GM20000 (cell line): ENCODE data around the gene PLCH1.

ENCODE experiments used
- DNase-seq: peaks from one replicate; pipeline ENCODE4 v3.0.0; 2012; ENCODE audit warnings: low spot score
- TF ChIP-seq, protein P1 (sequence below): IDR thresholded peaks from 2 replicates; pipeline ENCODE4 v1.5.1; 2012; ENCODE audit warnings: mild to moderate bottlenecking, control low read depth; ENCODE audit errors: extremely low read depth, missing control alignments

The PLCH1 gene

DNA sequence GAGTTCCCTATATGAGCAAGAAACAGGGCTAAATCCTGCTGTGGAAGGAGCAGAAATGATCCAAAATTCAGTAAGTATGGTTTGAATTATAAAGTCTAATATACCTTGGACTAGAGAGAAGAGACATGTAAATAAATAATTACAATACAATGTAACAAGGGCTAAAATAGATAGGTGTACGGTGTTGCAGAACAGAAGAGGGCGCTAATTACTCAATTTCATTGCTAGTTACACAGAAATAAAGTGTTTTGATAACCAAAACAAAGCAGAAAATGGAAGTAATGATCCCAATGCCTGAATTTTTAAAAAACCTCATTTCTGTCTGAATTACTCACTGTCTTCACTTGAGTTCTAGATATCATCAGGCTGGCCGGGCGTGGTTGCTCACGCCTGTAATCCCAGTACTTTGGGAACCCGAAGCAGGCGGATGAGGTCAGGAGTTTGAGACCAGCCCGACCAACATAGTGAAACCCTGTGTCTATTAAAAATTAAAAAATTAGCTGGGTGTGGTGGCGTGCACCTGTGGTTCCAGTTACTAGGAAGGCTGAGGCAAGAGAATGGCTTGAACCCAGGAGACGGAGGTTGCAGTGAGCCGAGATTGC is 8.3 kb upstream of the PLCH1 start:
- TF ChIP-seq, protein P1, sequence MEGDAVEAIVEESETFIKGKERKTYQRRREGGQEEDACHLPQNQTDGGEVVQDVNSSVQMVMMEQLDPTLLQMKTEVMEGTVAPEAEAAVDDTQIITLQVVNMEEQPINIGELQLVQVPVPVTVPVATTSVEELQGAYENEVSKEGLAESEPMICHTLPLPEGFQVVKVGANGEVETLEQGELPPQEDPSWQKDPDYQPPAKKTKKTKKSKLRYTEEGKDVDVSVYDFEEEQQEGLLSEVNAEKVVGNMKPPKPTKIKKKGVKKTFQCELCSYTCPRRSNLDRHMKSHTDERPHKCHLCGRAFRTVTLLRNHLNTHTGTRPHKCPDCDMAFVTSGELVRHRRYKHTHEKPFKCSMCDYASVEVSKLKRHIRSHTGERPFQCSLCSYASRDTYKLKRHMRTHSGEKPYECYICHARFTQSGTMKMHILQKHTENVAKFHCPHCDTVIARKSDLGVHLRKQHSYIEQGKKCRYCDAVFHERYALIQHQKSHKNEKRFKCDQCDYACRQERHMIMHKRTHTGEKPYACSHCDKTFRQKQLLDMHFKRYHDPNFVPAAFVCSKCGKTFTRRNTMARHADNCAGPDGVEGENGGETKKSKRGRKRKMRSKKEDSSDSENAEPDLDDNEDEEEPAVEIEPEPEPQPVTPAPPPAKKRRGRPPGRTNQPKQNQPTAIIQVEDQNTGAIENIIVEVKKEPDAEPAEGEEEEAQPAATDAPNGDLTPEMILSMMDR, result peak; percentile 37
- no peak for DNase-seq

DNA sequence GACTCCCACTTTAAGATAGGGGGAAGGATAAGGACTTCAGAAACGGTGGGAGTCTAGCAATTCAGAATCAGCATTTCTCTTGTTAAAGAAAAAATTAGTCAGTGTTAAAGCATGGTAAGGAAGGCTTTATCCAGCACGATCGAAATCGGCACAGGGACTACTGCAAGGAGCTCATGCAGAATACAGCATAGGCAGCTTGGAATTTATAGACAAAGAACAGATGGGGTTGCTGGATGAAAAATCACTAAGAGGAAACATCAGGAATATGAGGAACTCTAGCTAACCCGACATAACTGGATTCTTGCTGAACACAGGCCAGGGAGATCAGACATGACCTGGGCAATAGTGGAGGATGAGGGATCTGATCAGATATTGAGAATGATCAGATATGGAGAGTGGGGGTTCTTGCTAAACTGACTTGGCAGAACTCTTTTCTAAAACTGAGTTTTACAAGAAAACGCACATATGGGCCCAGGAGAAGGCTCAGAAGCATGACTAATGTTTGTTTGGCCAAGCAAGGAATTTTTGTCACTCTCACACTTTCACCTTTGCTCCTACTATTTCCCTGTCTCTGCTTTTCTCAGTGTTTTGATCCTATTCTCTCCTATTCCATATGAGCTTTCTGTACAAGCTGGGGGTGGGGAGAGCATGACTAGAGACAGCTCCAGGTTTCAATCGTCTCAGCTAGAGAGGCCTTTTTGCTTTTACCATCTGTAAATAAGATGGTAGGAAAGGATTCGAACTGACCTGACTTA is 3.9 kb upstream of the PLCH1 start:
- DNase-seq, result no peak
- TF ChIP-seq, protein P1, result no peak

DNA sequence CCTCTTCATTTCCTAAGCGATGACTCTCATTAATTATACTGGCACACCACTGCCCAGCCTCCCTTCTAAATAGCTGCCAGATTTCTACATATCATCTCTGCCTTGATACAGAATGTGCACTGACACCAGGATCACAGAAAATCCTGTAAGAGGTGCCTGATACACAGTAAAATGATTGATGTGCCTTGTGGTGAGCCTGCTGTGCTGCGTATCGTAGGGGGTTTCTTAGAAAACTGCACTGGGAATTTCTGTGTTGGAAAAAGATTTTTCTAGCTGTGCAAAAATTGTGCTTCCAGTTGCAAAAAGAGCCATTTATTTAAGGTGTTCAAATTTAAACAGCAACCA is 3.0 kb upstream of the PLCH1 start:
- TF ChIP-seq, protein P1, result no peak

DNA sequence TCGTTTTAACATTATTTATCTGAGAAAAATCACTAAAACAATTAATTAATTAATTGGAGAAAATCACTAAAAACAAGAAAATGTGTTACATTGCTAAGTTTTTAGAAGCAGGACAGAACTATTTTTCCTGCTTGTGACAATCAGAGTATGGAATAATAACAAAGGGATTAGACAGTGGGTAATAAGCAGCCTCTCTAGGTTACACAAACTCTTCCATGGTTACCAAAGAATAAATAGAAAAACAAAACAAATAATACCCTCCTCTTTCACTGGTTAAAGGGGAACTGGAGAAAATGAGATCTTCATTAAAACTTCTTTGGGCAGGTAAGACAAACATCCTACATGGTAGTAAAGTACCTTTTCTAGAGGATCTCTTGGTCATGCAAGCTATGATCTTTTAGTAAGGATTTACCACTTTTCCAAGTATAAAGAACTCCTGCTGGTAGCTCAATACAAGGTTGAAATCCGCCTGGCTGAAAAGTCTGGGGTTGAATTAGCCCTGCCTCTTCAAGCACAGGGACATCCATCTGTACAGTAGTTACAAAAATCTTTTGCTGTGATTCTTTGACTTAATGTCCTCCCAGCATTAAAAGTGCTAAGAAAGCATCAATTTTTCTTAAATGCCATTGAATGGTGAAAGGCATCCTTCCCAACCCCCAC is 2.5 kb upstream of the PLCH1 start:
- TF ChIP-seq, protein P1, result no peak
- no peak for DNase-seq

More for the DNA sequence above, 3.0 kb upstream of the PLCH1 start:
- no peak for DNase-seq

DNA sequence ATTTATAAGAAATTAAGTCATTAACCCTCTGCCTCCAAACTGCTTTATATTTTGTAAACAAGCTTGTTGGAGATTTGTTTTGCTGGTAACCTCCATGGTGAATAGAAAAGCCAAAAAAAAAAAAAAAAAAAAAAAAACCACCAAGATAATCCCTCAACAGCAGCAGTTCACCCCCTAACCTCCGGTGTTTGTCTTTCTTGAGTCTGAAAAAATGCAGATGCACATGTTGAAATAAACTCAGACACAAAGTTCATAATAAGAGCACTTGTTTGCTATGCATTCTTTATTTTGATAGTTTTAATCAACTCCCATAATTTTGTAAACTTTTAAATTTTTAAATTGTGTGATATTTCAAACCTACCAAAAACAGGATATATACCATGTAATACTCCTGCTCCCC is 1.8 kb upstream of the PLCH1 start:
- DNase-seq, result no peak
- TF ChIP-seq, protein P1, result no peak

DNA sequence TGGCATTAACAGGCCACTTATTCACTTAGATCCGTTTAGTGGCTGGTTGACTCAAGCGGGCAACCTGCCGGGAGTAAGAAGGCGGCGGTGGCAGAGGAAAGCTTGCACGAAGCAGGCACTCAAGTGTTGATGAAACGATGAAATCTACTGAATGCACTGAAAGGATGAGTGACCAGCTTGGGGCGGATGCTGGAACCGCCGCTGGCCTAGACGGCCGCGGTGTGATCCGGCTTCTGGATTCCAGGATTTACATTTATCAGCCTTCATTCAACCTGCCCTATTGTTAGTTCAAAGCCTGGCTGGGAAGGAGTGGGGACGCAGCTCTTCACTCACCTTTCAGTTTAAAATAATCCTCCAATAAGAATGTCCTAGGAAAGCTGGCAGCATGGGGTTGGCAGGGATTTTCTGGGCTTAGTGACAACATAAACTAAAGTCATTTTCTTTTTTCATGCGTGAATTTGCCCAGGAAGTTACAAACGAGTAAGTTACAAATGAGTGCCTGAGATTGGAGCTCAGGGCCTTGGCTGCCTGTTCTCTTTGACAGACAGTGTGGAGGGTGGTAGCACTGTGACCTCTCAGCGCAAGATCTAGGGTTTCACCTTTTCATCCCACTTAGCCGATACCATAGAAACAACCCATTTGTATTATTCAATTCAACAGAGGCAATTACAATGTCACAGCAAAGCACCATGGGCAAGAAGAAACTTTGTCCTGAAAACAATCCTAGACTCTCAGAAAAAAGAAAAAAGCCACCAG is 1.1 kb upstream of the PLCH1 start:
- TF ChIP-seq, protein P1, result no peak
- no peak for DNase-seq
